Endothelial cell (in vitro differentiated cells): ENCODE data around the gene PSTPIP1. TPM values are rescaled to one million over a fixed set of nuclear protein-coding genes. Genes with fewer than 3 reads are reported as not detected.

Source experiments
- DNase-seq: peaks from one replicate; pipeline ENCODE4 v3.0.0; 2021; ENCODE audit warnings: low spot score
- H3K27ac Mint-ChIP-seq: one replicate; pipeline ENCODE4 v1.8.0; 2021; ENCODE audit warnings: mixed read lengths, inconsistent platforms; ENCODE audit not compliant: unreplicated experiment
- H3K27me3 Mint-ChIP-seq: one replicate; pipeline ENCODE4 v1.8.0; 2021; ENCODE audit warnings: mild to moderate bottlenecking, moderate library complexity, mixed read lengths, inconsistent platforms; ENCODE audit not compliant: unreplicated experiment
- H3K36me3 Mint-ChIP-seq: one replicate; pipeline ENCODE4 v1.8.0; 2021; ENCODE audit warnings: mild to moderate bottlenecking, low read depth, mixed read lengths, inconsistent platforms; ENCODE audit not compliant: unreplicated experiment
- H3K4me1 Mint-ChIP-seq: one replicate; pipeline ENCODE4 v1.8.0; 2021; ENCODE audit warnings: mild to moderate bottlenecking, mixed read lengths, inconsistent platforms; ENCODE audit not compliant: unreplicated experiment
- H3K4me3 Mint-ChIP-seq: one replicate; pipeline ENCODE4 v1.8.0; 2021; ENCODE audit warnings: mild to moderate bottlenecking, mixed read lengths, inconsistent platforms; ENCODE audit not compliant: unreplicated experiment
- H3K9me3 Mint-ChIP-seq: one replicate; pipeline ENCODE4 v1.8.0; 2021; ENCODE audit warnings: mixed read lengths, inconsistent platforms; ENCODE audit not compliant: unreplicated experiment
- long read RNA-seq: library from polyadenylated mRNA; unstranded; transcript quantifications from one replicate; pipeline ENCODE4 v2.0.0, GENCODE V29; 2020; ENCODE audit not compliant: unreplicated experiment
- total RNA-seq: library from RNA; stranded (reverse); fragmentation: NEBNext Ultra II Directional; extraction: Animal tissue kit (Norgen Biotek cat#: 25700); gene quantifications from one replicate; pipeline ENCODE4 v1.2.1, GENCODE V29; 2021; ENCODE audit not compliant: unreplicated experiment
- TF ChIP-seq, protein P1 (sequence below): fragments of 200-600 bp; sonication (generic); IDR thresholded peaks from one replicate; pipeline ENCODE4 v1.5.0; 2021; ENCODE audit warnings: antibody characterized with exemption; ENCODE audit not compliant: unreplicated experiment

PSTPIP1 gene
- not detected for total RNA-seq
- long read RNA-seq, partial matches to known transcripts: 0 of 1 reads
- long read RNA-seq, other reads (novel, unspliced or antisense): 0 of 1 reads

DNA sequence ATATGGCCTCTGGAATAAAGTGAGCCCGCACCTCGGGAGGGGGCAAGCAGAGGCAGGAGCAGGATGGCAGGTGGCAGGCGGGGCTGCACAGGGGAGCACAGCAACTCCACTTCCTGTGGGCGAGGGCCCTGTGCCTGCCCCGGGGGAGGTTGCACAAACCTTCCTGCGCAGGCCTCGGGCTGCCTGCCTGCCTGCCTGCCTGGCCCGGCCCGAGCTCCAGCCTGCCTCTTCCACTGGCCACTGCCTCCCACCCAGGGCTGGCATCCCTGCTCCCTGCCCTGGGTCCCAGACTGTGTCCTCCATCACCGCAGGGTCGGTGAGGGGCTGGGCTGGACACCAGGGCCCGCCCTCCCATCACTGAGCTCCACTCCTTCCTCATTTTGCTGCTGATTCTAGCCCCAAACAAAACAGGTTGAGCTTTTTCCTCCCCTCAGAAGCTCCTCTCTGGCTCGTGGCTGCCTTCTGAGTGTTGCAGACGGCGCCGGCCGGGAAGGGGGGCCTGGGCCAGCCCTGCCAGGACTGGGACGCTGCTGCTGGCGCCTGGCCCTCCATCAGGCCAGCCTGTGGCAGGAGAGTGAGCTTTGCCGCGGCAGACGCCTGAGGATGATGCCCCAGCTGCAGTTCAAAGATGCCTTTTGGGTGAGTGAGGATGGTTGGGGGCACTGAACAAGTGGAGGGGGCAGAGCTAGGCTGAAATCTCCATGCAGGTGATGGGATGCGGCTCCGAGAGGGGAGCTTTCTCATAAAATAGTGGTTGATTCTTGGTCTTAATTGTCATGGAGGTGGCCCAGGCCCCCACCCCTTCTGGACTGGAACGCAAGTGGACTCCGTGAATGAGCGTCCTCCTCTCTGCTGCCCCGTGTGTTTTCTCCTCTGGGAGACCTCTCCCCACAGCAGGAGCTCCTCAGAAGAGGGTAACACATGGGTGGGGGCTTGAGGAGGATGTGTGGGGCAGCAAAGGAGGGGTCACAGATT, at the start of gene PSTPIP1:
Gene PSTPIP1 (plus strand): TSS at position 156 of the 975 bp plus-strand sequence. CDS start 448 bp downstream, at position 604.
- Mint-ChIP-seq H3K9me3 (no peaks in the 10 kb centered on the region), H3K27ac (no peak within 1 kb of the TSS), H3K27me3 (peaks cover 8% of the 10 kb centered on the region), H3K36me3 (no peaks in the 10 kb centered on the region), H3K4me3 (no peak within 1 kb of the TSS), H3K4me1 (peaks cover 4% of the 10 kb centered on the region)
- no peak for DNase-seq
- TF ChIP-seq, protein P1, sequence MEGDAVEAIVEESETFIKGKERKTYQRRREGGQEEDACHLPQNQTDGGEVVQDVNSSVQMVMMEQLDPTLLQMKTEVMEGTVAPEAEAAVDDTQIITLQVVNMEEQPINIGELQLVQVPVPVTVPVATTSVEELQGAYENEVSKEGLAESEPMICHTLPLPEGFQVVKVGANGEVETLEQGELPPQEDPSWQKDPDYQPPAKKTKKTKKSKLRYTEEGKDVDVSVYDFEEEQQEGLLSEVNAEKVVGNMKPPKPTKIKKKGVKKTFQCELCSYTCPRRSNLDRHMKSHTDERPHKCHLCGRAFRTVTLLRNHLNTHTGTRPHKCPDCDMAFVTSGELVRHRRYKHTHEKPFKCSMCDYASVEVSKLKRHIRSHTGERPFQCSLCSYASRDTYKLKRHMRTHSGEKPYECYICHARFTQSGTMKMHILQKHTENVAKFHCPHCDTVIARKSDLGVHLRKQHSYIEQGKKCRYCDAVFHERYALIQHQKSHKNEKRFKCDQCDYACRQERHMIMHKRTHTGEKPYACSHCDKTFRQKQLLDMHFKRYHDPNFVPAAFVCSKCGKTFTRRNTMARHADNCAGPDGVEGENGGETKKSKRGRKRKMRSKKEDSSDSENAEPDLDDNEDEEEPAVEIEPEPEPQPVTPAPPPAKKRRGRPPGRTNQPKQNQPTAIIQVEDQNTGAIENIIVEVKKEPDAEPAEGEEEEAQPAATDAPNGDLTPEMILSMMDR: no peak

- H3K4me1 Mint-ChIP-seq: no peaks in the 10 kb centered on the region
- peaks cover 1% of the 10 kb centered on the region for H3K27me3 Mint-ChIP-seq
- H3K4me3 Mint-ChIP-seq: no peak overlapping the region
- no peaks in the 10 kb centered on the region for H3K9me3 Mint-ChIP-seq
- TF ChIP-seq, protein P1: no peak
- peaks cover 33% of the 10 kb centered on the region for H3K36me3 Mint-ChIP-seq
- H3K27ac Mint-ChIP-seq: no peak overlapping the region
- no peak for DNase-seq
Observed at GRCh38 chr15:76945494-76946093, 49.3 kb upstream of the PSTPIP1 start.

- TF ChIP-seq, protein P1: no peak
- Mint-ChIP-seq H3K27me3 (peaks cover 1% of the 10 kb centered on the region), H3K9me3 (no peaks in the 10 kb centered on the region), H3K27ac (no peak overlapping the region), H3K36me3 (peaks cover 37% of the 10 kb centered on the region), H3K4me1 (no peaks in the 10 kb centered on the region), H3K4me3 (no peak overlapping the region)
- no peak for DNase-seq
Observed at GRCh38 chr15:76947454-76947853, 47.5 kb upstream of the PSTPIP1 start.

- Mint-ChIP-seq H3K27me3 (peaks cover 1% of the 10 kb centered on the region), H3K27ac (no peak overlapping the region), H3K4me3 (no peak overlapping the region), H3K4me1 (no peaks in the 10 kb centered on the region), H3K36me3 (peaks cover 16% of the 10 kb centered on the region), H3K9me3 (no peaks in the 10 kb centered on the region)
- DNase-seq: no peak
- TF ChIP-seq, protein P1: no peak
Observed at GRCh38 chr15:76951220-76951619, 43.7 kb upstream of the PSTPIP1 start.

DNA sequence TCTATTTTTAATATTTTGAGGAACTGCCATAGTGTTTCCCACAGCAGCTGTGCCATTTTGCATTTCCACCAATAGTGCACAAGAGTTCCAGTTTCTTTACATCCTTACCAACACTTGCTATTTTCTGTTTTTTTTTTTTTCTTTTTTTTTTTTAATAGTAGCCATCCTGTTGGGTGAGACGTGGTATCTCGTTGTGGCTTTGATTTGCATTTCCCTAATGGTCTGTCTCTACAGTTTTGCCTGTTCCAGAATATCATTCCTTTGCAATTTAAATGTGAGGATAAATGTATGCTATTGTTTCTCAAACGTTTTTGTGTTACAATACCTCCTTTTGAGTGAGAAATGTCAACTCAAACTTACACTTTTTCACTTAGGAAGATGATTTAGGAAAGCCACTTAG, 41.0 kb upstream of the PSTPIP1 start:
- Mint-ChIP-seq H3K4me3 (no peak overlapping the region), H3K4me1 (no peaks in the 10 kb centered on the region), H3K9me3 (no peaks in the 10 kb centered on the region), H3K27ac (no peak overlapping the region), H3K36me3 (peaks cover 10% of the 10 kb centered on the region), H3K27me3 (no peaks in the 10 kb centered on the region)
- TF ChIP-seq, protein P1: no peak
- DNase-seq: no peak
